Stimulated activated effector memory CD8-positive, alpha-beta T cell treated with anti-CD3 and anti-CD28 coated beads, Interleukin-12 subunit alpha, Interleukin-12 subunit beta, amount 100 ng/mL, for 72 hours (primary cell): ENCODE results near the gene GRAMD1A.
"Not testable (repeated sequence)": the region's sequence is repeated elsewhere in the genome, so short reads cannot be mapped to it uniquely, and the experiment has no call there.

Experiments
- ATAC-seq: fragments of 150-1000 bp; cut with Tn5 transposase; 2 replicates; pipeline ENCODE4 v1.10.0; 2021
- DNase-seq, 2 donors: peaks; one replicate each; pipeline ENCODE4 v3.0.0; 2021 to 2022; ENCODE audit warnings: low spot score in 2 of 2
- H3K27ac Mint-ChIP-seq: one replicate; pipeline ENCODE4 v1.8.0; 2022; ENCODE audit warnings: mild to moderate bottlenecking, mixed read lengths
- H3K36me3 Mint-ChIP-seq: one replicate; pipeline ENCODE4 v1.8.0; 2022; ENCODE audit warnings: mild to moderate bottlenecking, mixed read lengths
- H3K4me1 Mint-ChIP-seq: one replicate; pipeline ENCODE4 v1.8.0; 2022; ENCODE audit warnings: mixed read lengths
- H3K4me3 Mint-ChIP-seq: one replicate; pipeline ENCODE4 v1.8.0; 2022; ENCODE audit warnings: mild to moderate bottlenecking, mixed read lengths
- H3K9me3 Mint-ChIP-seq: one replicate; pipeline ENCODE4 v1.8.0; 2022; ENCODE audit warnings: mixed read lengths

GRAMD1A gene

DNA sequence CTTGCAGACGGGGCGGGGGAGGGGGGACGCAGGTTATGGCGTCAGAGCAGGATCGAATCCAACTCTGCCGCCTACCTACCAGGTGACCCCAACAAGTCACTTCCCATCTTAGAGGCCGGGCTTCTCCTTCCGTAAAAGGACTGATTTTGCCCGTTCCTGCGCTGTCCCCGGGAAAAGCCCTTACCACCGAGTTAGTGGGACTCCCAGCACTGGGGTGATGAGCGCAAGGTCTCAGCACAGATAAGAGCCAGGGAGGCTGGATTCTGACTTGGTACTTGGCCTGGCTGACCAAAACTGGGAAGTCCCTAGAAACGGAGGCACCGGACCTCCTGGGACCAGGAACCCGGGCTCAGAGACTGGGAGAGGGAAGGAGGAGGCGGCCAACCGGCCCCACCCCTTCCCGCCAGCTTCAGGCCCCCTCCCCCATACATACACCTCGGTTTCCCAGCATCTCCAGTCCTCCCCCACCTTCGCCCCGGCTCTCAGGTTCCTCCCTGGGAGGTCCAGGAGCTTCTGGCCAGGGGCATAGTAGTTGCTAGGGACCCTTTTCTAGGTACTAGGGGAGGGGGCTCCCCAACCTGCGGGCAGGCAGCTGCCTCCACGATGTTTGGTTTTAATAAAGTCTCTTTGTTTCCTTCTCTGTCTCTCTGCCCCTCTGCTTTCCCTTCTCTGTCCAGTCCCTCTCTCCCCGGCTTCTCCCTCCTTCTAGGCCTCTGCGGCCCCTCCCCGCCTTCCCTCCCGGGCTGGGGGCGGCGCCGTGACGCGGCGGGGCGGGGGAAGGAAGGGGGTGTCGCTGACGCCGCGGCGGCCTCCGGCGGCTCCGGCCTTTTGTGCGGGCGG, at the start of gene GRAMD1A:
Gene GRAMD1A (plus strand): TSS at position 826 of the 840 bp plus-strand sequence. CDS start 156 bp downstream, outside the sequence.
- ATAC-seq (peak; percentile 76), DNase-seq (peak; percentile 68 to 83)
- H3K4me3 Mint-ChIP-seq: peak within 1 kb of the TSS; percentile 90
- peak within 1 kb of the TSS; percentile 97 for H3K27ac Mint-ChIP-seq
- peaks cover 44% of the 10 kb centered on the region for H3K36me3 Mint-ChIP-seq
- peaks cover 61% of the 10 kb centered on the region for H3K4me1 Mint-ChIP-seq
- H3K9me3 Mint-ChIP-seq: no peaks in the 10 kb centered on the region

- no peak overlapping the region for H3K27ac Mint-ChIP-seq
- DNase-seq: no peak
- H3K36me3 Mint-ChIP-seq: peaks cover 30% of the 10 kb centered on the region
- no peak overlapping the region for H3K4me3 Mint-ChIP-seq
- H3K9me3 Mint-ChIP-seq: peaks cover 51% of the 10 kb centered on the region
- no peak for ATAC-seq
- no peaks in the 10 kb centered on the region for H3K4me1 Mint-ChIP-seq
Observed at GRCh38 chr19:34953092-34953491, 47.0 kb upstream of the GRAMD1A start.

- H3K4me3 Mint-ChIP-seq: no peak overlapping the region
- ATAC-seq: no peak
- peaks cover 47% of the 10 kb centered on the region for H3K9me3 Mint-ChIP-seq
Observed at GRCh38 chr19:34957830-34958751, 42.0 kb upstream of the GRAMD1A start.

DNA sequence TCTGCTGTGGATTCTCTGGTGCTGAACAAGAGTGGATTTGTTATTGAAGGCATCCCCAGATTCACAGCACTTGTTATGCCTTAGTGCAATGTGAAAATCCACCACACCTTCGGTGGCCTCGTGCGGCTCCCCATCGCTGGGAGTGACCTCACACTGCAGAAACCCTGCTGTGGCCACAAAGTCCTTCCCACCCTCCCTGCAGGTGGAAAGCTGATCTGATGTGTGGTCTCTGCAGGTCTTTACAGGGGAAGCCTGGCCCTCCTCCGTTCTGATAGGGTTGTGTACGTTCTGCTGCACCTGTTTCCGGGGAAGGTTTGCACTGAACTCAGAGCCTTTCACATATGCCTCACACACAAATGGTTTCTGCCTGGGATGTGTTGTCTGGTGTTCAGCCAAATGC, 41.1 kb upstream of the GRAMD1A start:
- no peak overlapping the region for H3K4me3 Mint-ChIP-seq
- peaks cover 45% of the 10 kb centered on the region for H3K9me3 Mint-ChIP-seq
- ATAC-seq (no peak), DNase-seq (no peak)
- peaks cover 33% of the 10 kb centered on the region for H3K4me1 Mint-ChIP-seq
- no peak overlapping the region for H3K27ac Mint-ChIP-seq
- peaks cover 47% of the 10 kb centered on the region for H3K36me3 Mint-ChIP-seq

More at GRCh38 chr19:34957830-34958751, 42.0 kb upstream of the GRAMD1A start:
- Mint-ChIP-seq H3K27ac (no peak overlapping the region), H3K36me3 (peaks cover 52% of the 10 kb centered on the region), H3K4me1 (peaks cover 28% of the 10 kb centered on the region)
- DNase-seq: no peak

GRCh38 chr19:34960103-34960805, 39.9 kb upstream of the GRAMD1A start:
- ATAC-seq (no peak), DNase-seq (no peak)
- Mint-ChIP-seq H3K36me3 (peaks cover 47% of the 10 kb centered on the region), H3K27ac (no peak overlapping the region), H3K4me1 (peaks cover 37% of the 10 kb centered on the region), H3K9me3 (peaks cover 41% of the 10 kb centered on the region), H3K4me3 (no peak overlapping the region)

GRCh38 chr19:34960940-34961679, 39.0 kb upstream of the GRAMD1A start:
- peaks cover 34% of the 10 kb centered on the region for H3K9me3 Mint-ChIP-seq
- H3K4me3 Mint-ChIP-seq: no peak overlapping the region
- no peak for DNase-seq
- H3K27ac Mint-ChIP-seq: peak overlapping the region; percentile 95
- peaks cover 47% of the 10 kb centered on the region for H3K36me3 Mint-ChIP-seq
- ATAC-seq: no peak
- peaks cover 37% of the 10 kb centered on the region for H3K4me1 Mint-ChIP-seq

DNA sequence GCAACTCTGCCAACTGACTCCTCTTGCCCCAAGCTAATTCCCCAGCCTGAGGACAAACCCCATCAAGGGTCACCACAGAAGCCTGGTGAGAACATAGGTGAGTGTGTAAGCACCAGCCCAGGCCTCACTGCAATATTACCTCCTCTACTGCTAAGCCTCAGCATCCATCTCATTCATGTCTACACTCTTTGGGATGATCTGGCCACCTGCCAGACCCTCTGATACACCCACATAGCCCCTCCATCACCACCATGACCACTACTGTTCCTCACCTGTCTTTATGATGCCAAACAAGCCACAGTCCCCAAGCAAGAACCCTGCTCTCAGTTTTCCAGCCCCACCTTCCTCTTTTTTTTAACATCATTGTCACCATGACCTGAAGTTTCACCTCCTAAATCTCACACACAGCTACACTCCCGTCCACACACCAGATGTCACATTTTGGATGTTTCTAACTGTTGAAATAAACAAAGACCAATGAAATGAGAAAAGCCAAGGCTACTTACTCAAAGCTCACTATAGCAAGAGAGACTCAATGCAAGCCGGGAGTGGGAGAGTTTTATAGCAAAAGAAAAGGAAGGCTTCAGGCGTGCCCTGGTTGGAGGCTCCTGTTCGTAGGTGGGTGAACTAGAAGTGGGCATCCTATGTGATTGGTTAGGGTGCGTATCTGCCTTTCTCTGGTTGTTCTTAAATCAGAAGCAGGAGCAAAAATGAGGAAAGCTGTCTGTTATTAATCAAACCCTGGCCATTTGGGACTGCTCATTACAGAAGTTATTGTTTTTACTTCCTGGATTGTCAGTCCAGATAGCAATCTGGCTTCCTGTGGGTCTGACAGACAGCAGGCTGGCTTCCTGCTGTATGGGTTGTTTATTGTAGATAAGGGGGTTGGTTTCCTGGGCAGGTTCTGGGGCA, 38.1 kb upstream of the GRAMD1A start:
- DNase-seq (no peak), ATAC-seq (peak; percentile 17)
- Mint-ChIP-seq H3K36me3 (peaks cover 46% of the 10 kb centered on the region), H3K27ac (peak overlapping the region; percentile 95), H3K9me3 (peaks cover 31% of the 10 kb centered on the region), H3K4me3 (peak overlapping the region; percentile 97), H3K4me1 (peaks cover 37% of the 10 kb centered on the region)

DNA sequence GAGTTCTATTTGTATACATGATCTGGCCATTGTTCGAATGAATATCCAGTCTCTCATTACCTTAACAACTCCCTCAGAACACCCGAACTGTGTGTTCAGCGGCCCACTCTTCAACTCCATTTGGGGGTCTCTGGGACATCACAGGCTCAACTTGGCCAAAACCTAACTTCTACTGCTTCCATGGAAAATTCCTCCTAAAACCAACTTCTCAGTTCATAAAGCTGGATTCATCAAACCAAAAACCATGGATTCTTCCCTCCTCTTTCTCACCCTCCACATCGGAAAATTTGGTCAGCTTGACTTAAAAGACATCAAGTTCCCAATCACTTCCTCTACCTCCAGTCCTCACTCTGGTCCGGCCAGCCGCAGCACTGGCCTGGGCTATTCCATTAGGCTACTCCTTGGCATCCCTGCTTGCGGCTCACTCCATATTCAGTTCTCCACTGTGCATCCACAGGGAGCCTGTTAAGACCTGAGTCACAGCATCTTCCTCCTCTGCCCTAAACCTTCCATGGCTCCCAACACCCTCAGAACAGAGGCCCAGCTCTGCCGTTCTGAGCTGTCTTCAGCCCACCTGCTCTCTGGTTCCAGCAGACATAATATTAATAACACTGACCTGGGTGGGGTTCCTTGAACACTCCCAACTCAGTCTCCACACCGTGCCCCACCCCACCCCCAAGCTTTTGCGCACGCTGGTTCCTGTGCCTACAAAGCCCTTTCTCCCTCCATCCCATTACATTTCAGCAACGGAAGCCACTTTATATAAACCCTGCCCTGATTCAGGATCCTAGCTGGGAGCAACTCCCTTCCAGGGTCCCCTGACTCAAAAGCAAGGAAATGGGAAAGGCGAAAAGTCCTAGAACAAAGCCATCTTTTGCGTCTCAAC, 37.2 kb upstream of the GRAMD1A start:
- no peak for DNase-seq
- no peak for ATAC-seq
- Mint-ChIP-seq H3K4me1 (peaks cover 37% of the 10 kb centered on the region), H3K9me3 (peaks cover 28% of the 10 kb centered on the region), H3K36me3 (peaks cover 37% of the 10 kb centered on the region), H3K4me3 (peak overlapping the region; percentile 97), H3K27ac (peak overlapping the region; percentile 95)

- peak within 1 kb of the TSS; percentile 95 for H3K27ac Mint-ChIP-seq
- ATAC-seq: peak; percentile 88
- peak within 1 kb of the TSS; percentile 97 for H3K4me3 Mint-ChIP-seq
- DNase-seq: peak; percentile 44 to 83
- H3K36me3 Mint-ChIP-seq: peaks cover 29% of the 10 kb centered on the region
- peaks cover 37% of the 10 kb centered on the region for H3K4me1 Mint-ChIP-seq
- peaks cover 28% of the 10 kb centered on the region for H3K9me3 Mint-ChIP-seq
Observed at GRCh38 chr19:34963573-34964406, 36.3 kb upstream of the GRAMD1A start, which contains the start of gene ZNF792. Gene ZNF792, minus strand, starts transcription at chr19:34964229. Its CDS starts 567 bp downstream, at chr19:34963662.

DNA sequence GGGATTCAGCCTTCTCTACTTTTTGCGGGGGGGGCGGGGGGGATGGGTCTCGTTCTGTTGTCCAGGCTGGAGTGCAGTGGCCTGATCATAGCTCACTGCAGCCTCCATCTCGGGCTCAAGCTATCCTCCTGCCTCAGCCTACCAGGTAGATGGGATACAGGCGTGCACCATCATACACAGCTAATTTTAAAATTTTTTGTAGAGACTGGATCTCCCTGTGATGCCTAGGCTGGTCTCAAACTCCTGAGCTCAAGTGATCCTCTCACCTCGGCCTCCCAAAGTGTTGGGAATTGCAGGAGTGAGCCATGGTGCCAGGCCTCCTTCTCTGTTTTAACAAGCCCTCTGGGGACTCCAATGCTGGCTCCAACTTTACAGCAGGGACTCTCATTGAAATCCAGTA, 35.5 kb upstream of the GRAMD1A start:
- H3K9me3 Mint-ChIP-seq: peaks cover 26% of the 10 kb centered on the region

GRCh38 chr19:34965505-34965904, 34.6 kb upstream of the GRAMD1A start:
- Mint-ChIP-seq H3K36me3 (peaks cover 12% of the 10 kb centered on the region), H3K9me3 (peaks cover 18% of the 10 kb centered on the region), H3K4me1 (peaks cover 32% of the 10 kb centered on the region)
- H3K4me3 Mint-ChIP-seq, H3K27ac Mint-ChIP-seq, ATAC-seq, DNase-seq: not testable (repeated sequence)

More for the DNA sequence above, 35.5 kb upstream of the GRAMD1A start:
- Mint-ChIP-seq H3K36me3 (peaks cover 21% of the 10 kb centered on the region), H3K4me3 (peak overlapping the region; percentile 97), H3K27ac (no peak overlapping the region), H3K4me1 (peaks cover 37% of the 10 kb centered on the region)
- ATAC-seq (no peak), DNase-seq (no peak)

DNA sequence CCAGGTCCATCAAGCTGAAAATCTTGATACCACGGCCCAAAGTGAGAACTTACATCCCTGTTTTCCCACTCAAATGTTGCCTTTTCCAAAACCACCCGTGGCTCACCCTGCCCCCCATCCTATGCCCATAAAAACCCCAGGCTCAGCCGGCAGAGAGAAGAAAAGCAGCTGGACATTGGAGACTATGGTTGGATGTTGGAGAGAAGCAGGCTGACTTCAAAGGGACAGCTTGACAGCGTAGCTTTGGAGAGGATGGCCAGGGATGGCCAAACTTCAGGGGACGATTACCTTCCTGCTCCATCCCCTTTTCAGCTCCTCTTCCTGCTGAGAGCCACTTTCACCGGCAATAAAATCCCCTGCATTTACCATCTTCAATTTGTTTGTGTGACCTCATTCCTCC, 32.6 kb upstream of the GRAMD1A start:
- H3K36me3 Mint-ChIP-seq: peaks cover 7% of the 10 kb centered on the region
- H3K9me3 Mint-ChIP-seq: peaks cover 6% of the 10 kb centered on the region
- ATAC-seq (no peak), DNase-seq (no peak)
- H3K4me1 Mint-ChIP-seq: peaks cover 16% of the 10 kb centered on the region
- no peak overlapping the region for H3K27ac Mint-ChIP-seq
- H3K4me3 Mint-ChIP-seq: no peak overlapping the region
